ENCODE results near the gene RALGAPA1.

Gene RALGAPA1

GRCh38 chr14:35495278-35495677, 313.8 kb downstream of the RALGAPA1 start:
- no peaks in the 10 kb centered on the region for H3K9me2 ChIP-seq (replicated peaks; ENCODE audit: control insufficient read depth, low read length)
- no peaks in the 10 kb centered on the region for H3K79me2 ChIP-seq (ENCODE audit: control insufficient read depth, low read length)
- H3K36me3 ChIP-seq (ENCODE audit: control insufficient read depth, low read length) = no peaks in the 10 kb centered on the region
- no peaks in the 10 kb centered on the region; the same call in 1 of the 2 replicates for H3K27me3 ChIP-seq (ENCODE audit: control insufficient read depth, low read length)
- no peaks in the 10 kb centered on the region for H4K20me1 ChIP-seq (ENCODE audit: control insufficient read depth, insufficient read depth, low read depth, low read length)
- no peaks in the 10 kb centered on the region for H3K9me3 ChIP-seq (ENCODE audit: control insufficient read depth, insufficient read depth, low read length)
- no peak overlapping the region for H3K27ac ChIP-seq (ENCODE audit: low read depth, low read length)
- H3K4me1 ChIP-seq (ENCODE audit: control insufficient read depth, low read length) = no peaks in the 10 kb centered on the region
- H3K4me3 ChIP-seq (ENCODE audit: low read length) = no peak overlapping the region
- no peak overlapping the region for H3K4me2 ChIP-seq (ENCODE audit: low read length)
- TF ChIP-seq, protein P1, sequence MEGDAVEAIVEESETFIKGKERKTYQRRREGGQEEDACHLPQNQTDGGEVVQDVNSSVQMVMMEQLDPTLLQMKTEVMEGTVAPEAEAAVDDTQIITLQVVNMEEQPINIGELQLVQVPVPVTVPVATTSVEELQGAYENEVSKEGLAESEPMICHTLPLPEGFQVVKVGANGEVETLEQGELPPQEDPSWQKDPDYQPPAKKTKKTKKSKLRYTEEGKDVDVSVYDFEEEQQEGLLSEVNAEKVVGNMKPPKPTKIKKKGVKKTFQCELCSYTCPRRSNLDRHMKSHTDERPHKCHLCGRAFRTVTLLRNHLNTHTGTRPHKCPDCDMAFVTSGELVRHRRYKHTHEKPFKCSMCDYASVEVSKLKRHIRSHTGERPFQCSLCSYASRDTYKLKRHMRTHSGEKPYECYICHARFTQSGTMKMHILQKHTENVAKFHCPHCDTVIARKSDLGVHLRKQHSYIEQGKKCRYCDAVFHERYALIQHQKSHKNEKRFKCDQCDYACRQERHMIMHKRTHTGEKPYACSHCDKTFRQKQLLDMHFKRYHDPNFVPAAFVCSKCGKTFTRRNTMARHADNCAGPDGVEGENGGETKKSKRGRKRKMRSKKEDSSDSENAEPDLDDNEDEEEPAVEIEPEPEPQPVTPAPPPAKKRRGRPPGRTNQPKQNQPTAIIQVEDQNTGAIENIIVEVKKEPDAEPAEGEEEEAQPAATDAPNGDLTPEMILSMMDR (IDR thresholded peaks at IDR 0.05; ENCODE audit: low read depth, low read length, poor library complexity, severe bottlenecking) = no peak
- no peak for TF ChIP-seq EZH2phosphoT487 (IDR thresholded peaks at IDR 0.05; ENCODE audit: borderline replicate concordance, low read length)
- no peaks in the 10 kb centered on the region for H3F3A ChIP-seq (ENCODE audit: control insufficient read depth, insufficient read depth)

GRCh38 chr14:35492569-35493014, 316.5 kb downstream of the RALGAPA1 start:
- H3K9me3 ChIP-seq (ENCODE audit: control insufficient read depth, insufficient read depth, low read length) = no peaks in the 10 kb centered on the region
- no peak for TF ChIP-seq EZH2phosphoT487 (IDR thresholded peaks at IDR 0.05; ENCODE audit: borderline replicate concordance, low read length)
- TF ChIP-seq, protein P1 (IDR thresholded peaks at IDR 0.05; ENCODE audit: low read depth, low read length, poor library complexity, severe bottlenecking) = no peak
- no peak overlapping the region for H3K27ac ChIP-seq (ENCODE audit: low read depth, low read length)
- H3K79me2 ChIP-seq (ENCODE audit: control insufficient read depth, low read length) = no peaks in the 10 kb centered on the region
- no peak overlapping the region for H3K4me3 ChIP-seq (ENCODE audit: low read length)
- no peaks in the 10 kb centered on the region for H3F3A ChIP-seq (ENCODE audit: control insufficient read depth, insufficient read depth)
- H3K9me2 ChIP-seq (replicated peaks; ENCODE audit: control insufficient read depth, low read length) = no peaks in the 10 kb centered on the region
- H3K36me3 ChIP-seq (ENCODE audit: control insufficient read depth, low read length) = no peaks in the 10 kb centered on the region
- H3K27me3 ChIP-seq (ENCODE audit: control insufficient read depth, low read length) = no peaks in the 10 kb centered on the region; the same call in 1 of the 2 replicates
- no peak overlapping the region for H3K4me2 ChIP-seq (ENCODE audit: low read length)
- no peaks in the 10 kb centered on the region for H4K20me1 ChIP-seq (ENCODE audit: control insufficient read depth, insufficient read depth, low read depth, low read length)
- H3K4me1 ChIP-seq (ENCODE audit: control insufficient read depth, low read length) = no peaks in the 10 kb centered on the region

All from DOHH2 (cell line).